HG03135 (cell line): ENCODE measurements around the gene PAX7.
"Not testable (repeated sequence)": the region's sequence is repeated elsewhere in the genome, so short reads cannot be mapped to it uniquely, and the experiment has no call there.

Experiments used
- ATAC-seq: cut with Tn5 transposase; IDR thresholded peaks from one replicate; pipeline ENCODE4 v1.9.1; 2021; ENCODE audit warnings: mild to moderate bottlenecking, moderate library complexity; ENCODE audit not compliant: unreplicated experiment

PAX7 gene

GRCh38 chr1:18724801-18725200, 94.2 kb downstream of the PAX7 start:
- no peak for ATAC-seq

DNA sequence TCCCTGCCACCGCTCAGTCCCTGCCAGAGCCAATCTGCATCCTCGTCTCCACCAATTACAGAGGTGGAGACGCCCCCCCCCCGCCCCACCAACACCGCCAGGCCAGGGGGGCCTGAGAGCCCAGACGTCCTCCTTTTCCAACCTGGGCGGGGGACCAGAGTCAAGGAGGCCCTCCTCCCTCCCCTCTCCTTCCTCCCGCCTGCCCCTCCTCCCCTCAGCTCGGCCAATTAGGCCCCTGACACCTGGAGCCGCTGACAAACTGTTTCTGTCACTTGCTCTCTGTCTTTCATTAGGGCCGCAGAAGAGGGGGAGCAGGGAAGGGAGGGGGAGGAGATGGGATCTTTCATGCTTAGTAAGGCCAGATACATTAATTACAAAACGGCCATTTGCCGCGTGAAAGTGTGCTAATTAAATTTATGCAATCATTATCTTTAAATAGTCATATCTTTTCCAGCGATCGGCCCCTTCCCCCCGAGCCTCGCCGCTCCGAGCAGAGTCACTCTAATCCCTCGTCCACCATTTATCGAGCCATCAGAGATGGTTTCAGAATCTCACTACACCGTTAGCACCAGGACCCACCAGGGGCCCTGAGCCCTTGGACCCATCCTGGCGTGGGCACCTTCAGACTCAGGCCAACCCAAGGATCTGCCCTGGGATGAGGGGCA, 94.7 kb downstream of the PAX7 start:
- no peak for ATAC-seq

- no peak for ATAC-seq
Observed at GRCh38 chr1:18726368-18726767, 95.7 kb downstream of the PAX7 start.

DNA sequence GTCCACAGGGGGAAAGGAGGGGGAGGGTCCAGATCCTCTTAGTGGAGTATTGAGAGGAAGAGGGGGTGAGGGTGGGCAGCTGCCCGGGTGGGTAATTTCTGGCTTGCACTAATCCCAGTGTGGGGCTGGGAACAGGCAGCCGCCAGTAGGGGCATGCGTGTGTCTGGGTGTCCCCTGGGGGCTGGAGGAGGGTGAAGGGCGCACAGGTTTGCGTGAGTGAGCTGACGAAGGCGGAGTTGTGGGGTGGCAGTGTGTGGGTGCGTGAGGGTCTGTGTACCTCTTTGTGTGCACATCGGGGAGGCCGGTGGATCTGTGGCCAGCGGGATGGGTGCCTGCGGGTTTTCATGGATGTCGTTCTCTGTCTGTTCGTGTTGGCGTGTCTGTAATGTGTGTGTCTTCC, 97.3 kb downstream of the PAX7 start:
- no peak for ATAC-seq

DNA sequence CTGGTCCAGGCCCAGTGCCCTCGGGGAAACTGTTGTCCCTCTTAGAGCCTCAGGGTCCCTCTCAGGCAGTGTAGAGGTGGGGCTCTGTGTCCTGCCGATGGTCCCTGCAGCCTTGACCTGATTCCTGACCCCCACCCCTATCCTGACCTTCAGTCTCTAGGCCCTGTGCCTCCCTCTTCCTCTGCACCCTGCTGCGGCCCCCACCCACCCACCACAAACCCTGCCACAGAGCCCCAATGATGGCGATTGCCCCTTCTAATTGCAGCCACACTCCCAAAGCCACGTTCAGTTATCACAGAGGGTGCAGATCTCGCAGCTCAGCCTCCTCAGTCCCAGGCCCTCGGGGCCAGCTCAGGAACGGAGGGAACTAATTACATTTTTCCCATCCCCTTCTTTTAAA, 99.7 kb downstream of the PAX7 start:
- no peak for ATAC-seq

GRCh38 chr1:18731148-18731547, 100.5 kb downstream of the PAX7 start:
- no peak for ATAC-seq

- ATAC-seq, result no peak
Observed at GRCh38 chr1:18731591-18732235, 101.1 kb downstream of the PAX7 start.

GRCh38 chr1:18732686-18733085, 102.0 kb downstream of the PAX7 start:
- no peak for ATAC-seq

DNA sequence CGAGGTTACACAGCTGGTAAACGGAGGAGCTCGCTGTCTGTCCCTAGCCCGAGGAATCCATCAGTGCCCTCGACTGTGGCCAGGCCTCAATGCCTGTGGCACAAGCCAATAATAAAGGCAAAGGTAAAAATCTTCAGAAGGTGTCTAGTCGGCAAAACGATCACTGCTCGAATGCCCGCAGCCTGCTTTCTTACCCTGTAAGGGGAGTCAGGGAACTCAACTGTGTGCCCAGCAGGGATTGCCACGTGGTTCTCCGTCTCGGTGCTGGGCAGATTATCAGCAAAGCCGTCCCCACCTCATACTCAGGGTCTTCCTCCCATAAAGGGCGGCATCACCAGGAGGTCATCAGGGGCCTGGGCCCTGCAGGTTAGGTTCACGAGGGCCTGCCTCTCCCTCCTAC, 103.4 kb downstream of the PAX7 start:
- ATAC-seq, result no peak

GRCh38 chr1:18734461-18735223, 104.0 kb downstream of the PAX7 start:
- no peak for ATAC-seq

DNA sequence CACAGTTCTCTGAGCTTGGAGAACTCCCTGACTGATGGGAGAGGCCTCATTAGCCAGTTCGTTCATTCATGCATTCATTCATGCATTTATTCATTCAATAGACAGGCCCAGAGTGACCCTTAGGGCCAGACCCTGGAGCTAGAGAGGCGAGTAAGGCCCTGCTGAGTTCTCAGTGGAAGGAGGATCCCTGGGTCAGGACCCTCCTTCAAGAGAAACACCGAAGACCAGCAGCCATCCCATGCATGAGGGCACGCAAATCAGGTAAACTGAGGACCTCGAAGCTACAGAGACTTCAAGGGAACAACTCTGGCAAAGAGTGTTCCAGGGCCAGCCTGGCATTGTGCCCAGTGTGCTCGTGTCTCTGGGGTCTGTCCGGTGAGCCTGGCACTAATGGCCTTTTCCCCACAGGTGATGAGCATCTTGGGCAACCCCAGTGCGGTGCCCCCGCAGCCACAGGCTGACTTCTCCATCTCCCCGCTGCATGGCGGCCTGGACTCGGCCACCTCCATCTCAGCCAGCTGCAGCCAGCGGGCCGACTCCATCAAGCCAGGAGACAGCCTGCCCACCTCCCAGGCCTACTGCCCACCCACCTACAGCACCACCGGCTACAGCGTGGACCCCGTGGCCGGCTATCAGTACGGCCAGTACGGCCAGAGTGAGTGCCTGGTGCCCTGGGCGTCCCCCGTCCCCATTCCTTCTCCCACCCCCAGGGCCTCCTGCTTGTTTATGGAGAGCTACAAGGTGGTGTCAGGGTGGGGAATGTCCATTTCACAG, 104.8 kb downstream of the PAX7 start:
- ATAC-seq, result no peak

DNA sequence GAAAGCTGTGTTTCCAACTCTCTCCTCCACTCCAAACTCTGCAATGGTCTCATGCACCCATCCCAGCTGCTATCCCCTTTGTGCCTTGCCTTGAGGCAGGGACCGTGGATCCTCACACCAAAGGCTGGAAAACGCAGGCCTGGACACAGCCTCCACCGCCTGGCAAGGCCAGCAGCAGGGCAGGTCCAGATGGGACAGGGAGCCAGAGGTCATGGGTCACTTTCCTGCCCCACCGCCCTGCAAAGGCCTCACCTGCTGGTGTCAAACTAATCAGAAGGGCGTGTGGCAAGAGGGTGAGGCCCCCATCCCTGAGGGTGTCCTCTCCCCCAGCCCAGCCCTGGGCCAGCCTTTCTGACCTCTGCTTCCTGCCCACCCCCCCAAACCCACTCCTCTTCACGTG, 106.3 kb downstream of the PAX7 start:
- no peak for ATAC-seq

DNA sequence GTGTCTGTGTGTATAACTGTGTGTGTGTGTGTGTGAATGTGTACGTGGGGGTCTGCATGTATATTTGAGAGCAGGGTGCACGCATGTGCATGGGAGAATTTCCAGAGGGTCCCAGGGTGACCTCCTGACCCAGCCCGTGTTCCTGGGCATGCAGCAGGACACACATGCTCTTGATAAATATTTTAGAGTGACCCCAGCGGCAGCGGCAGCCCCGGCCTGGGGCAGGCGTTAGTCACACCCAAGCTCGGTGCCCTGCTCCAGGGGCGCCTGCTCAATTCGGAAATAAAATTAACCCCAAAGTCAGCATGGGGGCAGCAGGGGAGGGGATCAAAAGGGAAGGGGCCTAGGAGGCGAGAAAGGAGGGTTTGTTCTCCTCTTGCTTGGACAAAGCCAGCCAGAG, 107.5 kb downstream of the PAX7 start:
- ATAC-seq, result no peak

GRCh38 chr1:18738617-18739016, 108.0 kb downstream of the PAX7 start:
- no peak for ATAC-seq

DNA sequence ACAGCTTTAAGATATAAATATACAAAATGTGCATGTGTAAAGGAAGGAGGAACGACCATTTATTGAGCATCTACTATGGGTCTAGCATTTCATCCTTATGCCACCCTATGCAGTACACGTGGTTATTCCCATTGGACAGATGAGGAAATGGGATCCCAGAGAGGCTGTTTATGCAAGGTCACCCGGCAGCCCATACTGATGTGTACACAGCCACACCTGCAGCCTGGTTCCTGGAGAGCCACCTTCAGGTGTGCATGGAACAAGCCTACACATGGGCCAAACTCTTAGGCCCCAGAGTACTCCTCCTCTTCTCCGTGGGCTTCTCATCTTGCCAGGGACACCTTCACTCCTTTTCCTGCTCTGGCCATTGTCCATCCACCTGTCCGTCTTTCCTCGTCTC, 108.8 kb downstream of the PAX7 start:
- no peak for ATAC-seq

DNA sequence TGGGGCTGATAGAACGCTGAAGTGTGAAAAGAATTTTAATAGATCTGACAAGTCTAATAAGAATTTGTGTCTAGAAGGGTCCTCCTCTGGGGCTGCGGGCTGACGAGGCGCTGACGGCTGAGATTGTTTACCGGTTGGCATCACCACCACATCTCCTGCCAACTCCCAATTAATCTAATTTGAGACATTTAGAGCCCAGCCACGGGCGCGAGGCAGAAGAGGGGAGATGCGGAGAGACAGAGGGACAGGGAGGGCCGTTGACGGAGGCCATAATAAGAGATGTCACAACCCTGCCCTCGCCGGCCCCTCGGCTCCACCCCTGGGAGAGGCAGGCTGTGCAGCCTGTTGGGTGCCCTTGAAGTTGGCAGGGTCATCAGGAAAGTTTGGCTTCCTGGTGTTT, 109.3 kb downstream of the PAX7 start:
- no peak for ATAC-seq

GRCh38 chr1:18740617-18741016, 110.0 kb downstream of the PAX7 start:
- no peak for ATAC-seq

GRCh38 chr1:18743233-18743632, 112.6 kb downstream of the PAX7 start:
- ATAC-seq, result no peak

DNA sequence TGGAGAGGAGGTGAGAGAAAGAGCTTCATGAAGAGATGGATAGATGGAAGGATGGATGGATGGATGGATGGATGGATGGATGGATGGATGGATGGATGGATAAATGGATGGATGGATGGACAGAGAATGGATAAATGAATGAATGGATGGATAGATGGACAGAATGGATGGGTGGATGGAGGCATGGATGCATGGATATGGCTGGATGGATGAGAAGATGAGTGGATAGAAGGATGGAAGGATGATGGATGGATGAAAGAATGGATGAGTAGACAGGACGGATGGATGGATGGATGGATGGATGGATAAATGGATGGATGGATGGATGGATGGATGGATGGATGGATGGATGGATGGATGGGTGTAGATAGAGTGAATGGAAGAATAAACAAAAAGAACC, 113.7 kb downstream of the PAX7 start:
- ATAC-seq, result not testable (repeated sequence)

DNA sequence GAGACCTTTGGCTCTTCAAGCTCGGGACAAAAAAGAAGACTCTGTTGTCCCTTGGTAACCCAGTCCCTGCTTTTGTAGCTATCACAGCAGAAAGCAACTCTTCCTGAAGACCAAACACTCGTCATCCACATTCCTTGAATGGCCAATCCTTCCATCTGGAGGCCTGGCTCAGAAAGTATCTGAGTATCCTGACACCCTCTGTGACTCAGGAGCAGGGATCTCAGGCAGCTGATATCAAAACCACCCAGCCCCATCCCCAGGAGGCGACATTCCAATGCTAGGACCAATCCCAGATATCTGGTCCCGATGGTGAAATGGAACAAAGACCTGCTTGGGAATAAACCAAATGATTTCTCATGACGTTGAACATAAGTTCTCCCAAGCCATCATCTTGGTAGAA, 116.3 kb downstream of the PAX7 start:
- ATAC-seq, result no peak

DNA sequence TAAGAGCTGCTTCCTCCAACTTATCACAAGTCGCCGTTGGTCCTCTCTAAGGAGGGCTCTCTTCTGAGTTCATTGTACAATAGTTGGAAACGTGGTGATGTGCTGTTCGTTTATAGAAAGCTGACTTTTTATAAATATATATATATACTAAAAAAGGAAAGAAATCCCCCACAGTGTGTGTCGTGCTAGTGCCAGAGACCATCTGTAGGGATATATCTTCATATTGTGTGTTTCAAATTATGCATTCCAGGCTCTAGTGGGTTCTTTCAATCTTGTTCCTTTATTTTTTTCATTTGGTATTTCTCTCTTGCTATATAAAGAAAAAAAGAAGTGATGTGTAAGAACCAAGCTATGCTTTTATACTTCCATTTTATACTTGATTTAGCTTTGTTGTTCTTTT, 117.0 kb downstream of the PAX7 start:
- ATAC-seq, result no peak
